ENCODE measurements around the gene LAMTOR2. TPM values are rescaled to one million over a fixed set of nuclear protein-coding genes. Genes with fewer than 3 reads are reported as not detected.
A peak's percentile ranks its signal among the peaks of the same experiment; 100 is the strongest.

LAMTOR2 gene
- total RNA-seq, 1 donor from 2014 or later, result 29.4 TPM

- Histone ChIP-seq H3F3A (ENCODE audit: low read depth) (peaks cover 72% of the 10 kb centered on the region), H3K4me2 (peak overlapping the region; percentile 97), H2AFZ (replicated peaks) (no peak overlapping the region), H4K20me1 (ENCODE audit: low read depth) (peaks cover 81% of the 10 kb centered on the region), H3K27me3 (no peaks in the 10 kb centered on the region), H3K36me3 (no peaks in the 10 kb centered on the region), H3K4me3 (peak overlapping the region; percentile 99), H3K9ac (no peak overlapping the region), H3K4me1 (peaks cover 78% of the 10 kb centered on the region), H3K9me3 (ENCODE audit: low read depth) (no peaks in the 10 kb centered on the region), H3K79me2 (ENCODE audit: low read depth) (peaks cover 71% of the 10 kb centered on the region), H3K27ac (peak overlapping the region; percentile 89)
- Mint-ChIP-seq H3K27me3 (ENCODE audit: insufficient read depth, low read depth) (peaks cover 7% of the 10 kb centered on the region), H3K27ac (peak overlapping the region; percentile 53), H3K36me3 (peaks cover 35% of the 10 kb centered on the region), H3K4me3 (peak overlapping the region; percentile 67), H3K9me3 (no peaks in the 10 kb centered on the region), H3K4me1 (peaks cover 74% of the 10 kb centered on the region)
- TF ChIP-seq EZH2 (IDR thresholded peaks at IDR 0.05) (no peak), CTCF (IDR thresholded peaks at IDR 0.05) (no peak), EZH2phosphoT487 (IDR thresholded peaks at IDR 0.05) (no peak)
- no peak for DNase-seq (ENCODE audit: low spot score)
Observed at GRCh38 chr1:156073110-156073687, 18.6 kb downstream of the LAMTOR2 start.

- no peak for TF ChIP-seq CTCF (IDR thresholded peaks at IDR 0.05)
- TF ChIP-seq EZH2phosphoT487 (IDR thresholded peaks at IDR 0.05), result no peak
- TF ChIP-seq EZH2 (IDR thresholded peaks at IDR 0.05), result no peak
- peak; percentile 94 for DNase-seq (ENCODE audit: low spot score)
- Mint-ChIP-seq H3K9me3 (no peaks in the 10 kb centered on the region), H3K4me3 (peak overlapping the region; percentile 80), H3K27me3 (ENCODE audit: insufficient read depth, low read depth) (peaks cover 12% of the 10 kb centered on the region), H3K36me3 (peaks cover 37% of the 10 kb centered on the region), H3K4me1 (peaks cover 79% of the 10 kb centered on the region), H3K27ac (peak overlapping the region; percentile 98)
- Histone ChIP-seq H3K27ac (peak overlapping the region; percentile 89), H3K79me2 (ENCODE audit: low read depth) (peaks cover 76% of the 10 kb centered on the region), H3F3A (ENCODE audit: low read depth) (peaks cover 78% of the 10 kb centered on the region), H3K9me3 (ENCODE audit: low read depth) (no peaks in the 10 kb centered on the region), H2AFZ (replicated peaks) (no peak overlapping the region), H3K9ac (no peak overlapping the region), H3K4me1 (peaks cover 83% of the 10 kb centered on the region), H3K4me3 (peak overlapping the region; percentile 99), H3K27me3 (no peaks in the 10 kb centered on the region), H4K20me1 (ENCODE audit: low read depth) (peaks cover 86% of the 10 kb centered on the region), H3K4me2 (peak overlapping the region; percentile 97), H3K36me3 (no peaks in the 10 kb centered on the region)
Observed at GRCh38 chr1:156073740-156074139, 19.2 kb downstream of the LAMTOR2 start.

GRCh38 chr1:156074661-156075060 lies 20.1 kb downstream of the LAMTOR2 start:
- peak; percentile 47 for DNase-seq (ENCODE audit: low spot score)
- H3K27ac Mint-ChIP-seq, result peak overlapping the region; percentile 59
- no peak overlapping the region for H3K9ac ChIP-seq
- peak overlapping the region; percentile 56 for H3K4me3 Mint-ChIP-seq
- H3K27me3 ChIP-seq, result no peaks in the 10 kb centered on the region
- H3F3A ChIP-seq (ENCODE audit: low read depth), result peaks cover 87% of the 10 kb centered on the region
- peak overlapping the region; percentile 97 for H3K4me2 ChIP-seq
- H3K9me3 ChIP-seq (ENCODE audit: low read depth), result no peaks in the 10 kb centered on the region
- peaks cover 95% of the 10 kb centered on the region for H4K20me1 ChIP-seq (ENCODE audit: low read depth)
- H3K4me3 ChIP-seq, result peak overlapping the region; percentile 99
- H3K27me3 Mint-ChIP-seq (ENCODE audit: insufficient read depth, low read depth), result peaks cover 10% of the 10 kb centered on the region
- H3K36me3 Mint-ChIP-seq, result peaks cover 42% of the 10 kb centered on the region
- no peak for TF ChIP-seq CTCF (IDR thresholded peaks at IDR 0.05)
- no peak for TF ChIP-seq EZH2 (IDR thresholded peaks at IDR 0.05)
- no peak for TF ChIP-seq EZH2phosphoT487 (IDR thresholded peaks at IDR 0.05)
- H3K27ac ChIP-seq, result peak overlapping the region; percentile 76
- H3K9me3 Mint-ChIP-seq, result no peaks in the 10 kb centered on the region
- H3K79me2 ChIP-seq (ENCODE audit: low read depth), result peaks cover 85% of the 10 kb centered on the region
- H3K4me1 Mint-ChIP-seq, result peaks cover 87% of the 10 kb centered on the region
- no peaks in the 10 kb centered on the region for H3K36me3 ChIP-seq
- H3K4me1 ChIP-seq, result peaks cover 92% of the 10 kb centered on the region
- no peak overlapping the region for H2AFZ ChIP-seq (replicated peaks)

Measured in neural progenitor cell (in vitro differentiated cells).